HG02610 (cell line): Measurements from ENCODE around the gene RIMS1.
"Not testable (repeated sequence)": the region's sequence is repeated elsewhere in the genome, so short reads cannot be mapped to it uniquely, and the experiment has no call there.

Experiments used
- ATAC-seq: cut with Tn5 transposase; IDR thresholded peaks from one replicate; pipeline ENCODE4 v1.9.1; 2021; ENCODE audit warnings: mild to moderate bottlenecking, moderate library complexity; ENCODE audit not compliant: unreplicated experiment

The RIMS1 gene

GRCh38 chr6:72316675-72317380, 430.5 kb downstream of the RIMS1 start:
- ATAC-seq, result no peak

- ATAC-seq, result no peak
These were observed 435.4 kb downstream of the RIMS1 start for GRCh38 chr6:72321788-72322187.

- no peak for ATAC-seq
These were observed 436.4 kb downstream of the RIMS1 start for GRCh38 chr6:72322771-72323170.

GRCh38 chr6:72324591-72324990, 438.2 kb downstream of the RIMS1 start:
- ATAC-seq, result no peak

GRCh38 chr6:72328775-72329174, 442.4 kb downstream of the RIMS1 start:
- ATAC-seq, result peak; percentile 69

GRCh38 chr6:72335203-72335602, 448.9 kb downstream of the RIMS1 start:
- not testable (repeated sequence) for ATAC-seq

GRCh38 chr6:72348926-72349325, 462.6 kb downstream of the RIMS1 start:
- ATAC-seq, result no peak

GRCh38 chr6:72350296-72350881, 464.0 kb downstream of the RIMS1 start:
- ATAC-seq, result no peak

- ATAC-seq, result no peak
These were observed 477.7 kb downstream of the RIMS1 start for GRCh38 chr6:72363844-72364740.

- ATAC-seq, result peak; percentile 38
These were observed 479.4 kb downstream of the RIMS1 start for GRCh38 chr6:72365773-72366172.

GRCh38 chr6:72367439-72367838, 481.1 kb downstream of the RIMS1 start:
- ATAC-seq, result no peak

- ATAC-seq, result no peak
These were observed 485.1 kb downstream of the RIMS1 start for GRCh38 chr6:72371473-72371872.

GRCh38 chr6:72374172-72374571, 487.8 kb downstream of the RIMS1 start:
- no peak for ATAC-seq

GRCh38 chr6:72374857-72375256, 488.5 kb downstream of the RIMS1 start:
- ATAC-seq, result no peak

GRCh38 chr6:72376736-72377135, 490.4 kb downstream of the RIMS1 start:
- ATAC-seq, result no peak

GRCh38 chr6:72381076-72381475, 494.7 kb downstream of the RIMS1 start:
- no peak for ATAC-seq

GRCh38 chr6:72382602-72383529, 496.5 kb downstream of the RIMS1 start:
- peak; percentile 97 for ATAC-seq

- no peak for ATAC-seq
These were observed 500.0 kb downstream of the RIMS1 start for GRCh38 chr6:72386324-72386723.

GRCh38 chr6:72389698-72390097, 503.3 kb downstream of the RIMS1 start:
- no peak for ATAC-seq

GRCh38 chr6:72390548-72390947, 504.2 kb downstream of the RIMS1 start:
- no peak for ATAC-seq

GRCh38 chr6:72401865-72402264, 515.5 kb downstream of the RIMS1 start:
- peak; percentile 67 for ATAC-seq
